Ishikawa (cell line): Measurements from ENCODE around the gene LRRC28.

Experiments used
- CEBPB ChIP-seq: IDR thresholded peaks from 2 replicates; pipeline ENCODE4 v1.6.1; 2012
- CREB1 ChIP-seq: IDR thresholded peaks from 2 replicates; pipeline ENCODE4 v1.6.1; 2012; ENCODE audit warnings: low read depth
- EGR1 ChIP-seq: IDR thresholded peaks from 2 replicates; pipeline ENCODE4 v1.6.1; 2012
- EP300 ChIP-seq: IDR thresholded peaks from 2 replicates; pipeline ENCODE4 v1.6.1; 2012; ENCODE audit warnings: borderline replicate concordance
- FOXM1 ChIP-seq: IDR thresholded peaks from 2 replicates; pipeline ENCODE4 v1.6.1; 2012; ENCODE audit warnings: low read depth, borderline replicate concordance
- MAX ChIP-seq: IDR thresholded peaks from 2 replicates; pipeline ENCODE4 v1.6.1; 2012
- NFIC ChIP-seq: IDR thresholded peaks from 2 replicates; pipeline ENCODE4 v1.6.1; 2012
- RAD21 ChIP-seq: IDR thresholded peaks from 2 replicates; pipeline ENCODE4 v1.6.1; 2012; ENCODE audit warnings: low read depth
- REST ChIP-seq: IDR thresholded peaks from 2 replicates; pipeline ENCODE4 v1.6.1; 2012; ENCODE audit warnings: low read depth, mild to moderate bottlenecking
- TAF1 ChIP-seq: IDR thresholded peaks from 2 replicates; pipeline ENCODE4 v1.6.1; 2012; ENCODE audit warnings: low read depth, mild to moderate bottlenecking
- TCF12 ChIP-seq: IDR thresholded peaks from 2 replicates; pipeline ENCODE4 v1.6.1; 2012; ENCODE audit warnings: low read depth
- TEAD4 ChIP-seq: IDR thresholded peaks from 2 replicates; pipeline ENCODE4 v1.6.1; 2012
- USF1 ChIP-seq: IDR thresholded peaks from 2 replicates; pipeline ENCODE4 v1.6.1; 2012
- YY1 ChIP-seq: IDR thresholded peaks from 2 replicates; pipeline ENCODE4 v1.6.1; 2012; ENCODE audit warnings: low read depth
- ZBTB7A ChIP-seq: IDR thresholded peaks from 2 replicates; pipeline ENCODE4 v1.6.1; 2012; ENCODE audit warnings: low read depth

The LRRC28 gene

GRCh38 chr15:99430881-99431401 lies 179.7 kb downstream of the LRRC28 start:
- no peak for TF ChIP-seq CEBPB
- TF ChIP-seq RAD21, result no peak
- no peak for TF ChIP-seq TCF12
- no peak for TF ChIP-seq FOXM1
- no peak for TF ChIP-seq EP300
- no peak for TF ChIP-seq CREB1
- no peak for TF ChIP-seq TAF1
- TF ChIP-seq ZBTB7A, result no peak
- TF ChIP-seq MAX, result no peak
- no peak for TF ChIP-seq TEAD4
- no peak for TF ChIP-seq YY1
- TF ChIP-seq USF1, result no peak
- TF ChIP-seq NFIC, result no peak
- TF ChIP-seq REST, result no peak
- TF ChIP-seq EGR1, result no peak

GRCh38 chr15:99431661-99432091 lies 180.4 kb downstream of the LRRC28 start:
- TF ChIP-seq EP300 (no peak), YY1 (no peak), FOXM1 (no peak), NFIC (no peak), RAD21 (no peak), CREB1 (no peak), TCF12 (no peak), EGR1 (no peak), REST (no peak), CEBPB (no peak), TEAD4 (no peak), ZBTB7A (no peak)

- TF ChIP-seq MAX (no peak), REST (no peak), FOXM1 (no peak), TEAD4 (no peak), EGR1 (no peak), CEBPB (no peak), EP300 (no peak), YY1 (no peak), TAF1 (no peak), ZBTB7A (no peak)
Measured at GRCh38 chr15:99432271-99433025, 181.2 kb downstream of the LRRC28 start.

- TF ChIP-seq EGR1 (peak; percentile 98), USF1 (no peak), ZBTB7A (0 out of 2 replicates have a peak, but pooled peaks have one; percentile 23), FOXM1 (no peak), RAD21 (no peak), TCF12 (peak; percentile 66), EP300 (peak; percentile 73; the same call in 1 of the 2 replicates), TEAD4 (peak; percentile 55), YY1 (0 out of 2 replicates have a peak, but pooled peaks have one; percentile 37), NFIC (peak; percentile 39), CEBPB (no peak), TAF1 (no peak), MAX (0 out of 2 replicates have a peak, but pooled peaks have one; percentile 37), REST (no peak), CREB1 (no peak)
Measured at GRCh38 chr15:99433026-99433756, 181.9 kb downstream of the LRRC28 start.
